A549 (cell line): ENCODE data around the gene TUNAR.

ENCODE experiments used
- BHLHE40 ChIP-seq: IDR thresholded peaks from 2 replicates; pipeline ENCODE4 v1.6.1; 2012; ENCODE audit warnings: low read depth, low read length, inconsistent platforms
- CEBPB ChIP-seq, 2 experiments: fragments of >200 bp in 1 of 2; sonication (Bioruptor Twin) in 1 of 2; formaldehyde crosslinking in 1 of 2; IDR thresholded peaks; 2 replicates each; pipeline ENCODE4 v1.6.1; 2012 to 2016
- CTCF ChIP-seq: fragments of >200 bp; sonication (Bioruptor Twin); formaldehyde crosslinking; IDR thresholded peaks from 3 replicates; pipeline ENCODE4 v1.5.1; 2016
- EHMT2 ChIP-seq: fragments of 200-600 bp; sonication (generic); IDR thresholded peaks from 2 replicates; pipeline ENCODE4 v1.6.1; 2016; ENCODE audit warnings: antibody characterized with exemption, low read depth, mild to moderate bottlenecking, moderate library complexity
- JUNB ChIP-seq: fragments of >200 bp; sonication (Bioruptor Twin); formaldehyde crosslinking; IDR thresholded peaks from 2 replicates; pipeline ENCODE4 v1.6.1; 2016
- MYC ChIP-seq: IDR thresholded peaks from 2 replicates; pipeline ENCODE4 v1.6.1; 2012; ENCODE audit warnings: mild to moderate bottlenecking, inconsistent platforms, low read length, improper control_type of control experiment, borderline replicate concordance
- NR3C1 ChIP-seq: fragments of >200 bp; sonication (Bioruptor Twin); formaldehyde crosslinking; IDR thresholded peaks from 3 replicates; pipeline ENCODE4 v1.6.1; 2017
- PBX3 ChIP-seq: IDR thresholded peaks from 2 replicates; pipeline ENCODE4 v1.6.1; 2012
- POLR2A ChIP-seq: IDR thresholded peaks from 2 replicates; pipeline ENCODE4 v1.6.1; 2012; ENCODE audit warnings: mild to moderate bottlenecking, low read length
- POLR2AphosphoS2 ChIP-seq: conservative IDR thresholded peaks from 2 replicates; pipeline ENCODE4 v1.6.1; 2012; ENCODE audit warnings: low read length, improper control_type of control experiment, inconsistent platforms
- RFX5 ChIP-seq: fragments of 450-650 bp; IDR thresholded peaks from 2 replicates; pipeline ENCODE4 v1.7.1; 2014; ENCODE audit warnings: antibody characterized with exemption, mild to moderate bottlenecking, moderate library complexity
- SMC3 ChIP-seq: fragments of >200 bp; sonication (Bioruptor Twin); formaldehyde crosslinking; IDR thresholded peaks from 3 replicates; pipeline ENCODE4 v1.6.1; 2018; ENCODE audit warnings: inconsistent platforms
- TP53 ChIP-seq: fragments of 250-450 bp; sonication (Bioruptor Pico); IDR thresholded peaks from 2 replicates; pipeline ENCODE4 v1.5.0; 2021; ENCODE audit warnings: mild to moderate bottlenecking, moderate library complexity

GRCh38 chr14:95896498-95897135 is 20.0 kb downstream of the TUNAR start:
- TF ChIP-seq CTCF: no peak
- no peak for TF ChIP-seq EHMT2
- TF ChIP-seq POLR2A: no peak
- no peak for TF ChIP-seq JUNB
- no peak for TF ChIP-seq SMC3
- no peak for TF ChIP-seq MYC
- TF ChIP-seq BHLHE40: no peak
- TF ChIP-seq POLR2AphosphoS2: no peak
- no peak for TF ChIP-seq PBX3
- TF ChIP-seq TP53 (CRISPR knock-in tag): no peak
- no peak for TF ChIP-seq RFX5
- no peak for TF ChIP-seq NR3C1
- no peak for TF ChIP-seq CEBPB (IDR thresholded peaks at IDR 0.05)
